ENCODE results near the gene LMBR1.
"Not testable (repeated sequence)": the region's sequence is repeated elsewhere in the genome, so short reads cannot be mapped to it uniquely, and the experiment has no call there.

DNA sequence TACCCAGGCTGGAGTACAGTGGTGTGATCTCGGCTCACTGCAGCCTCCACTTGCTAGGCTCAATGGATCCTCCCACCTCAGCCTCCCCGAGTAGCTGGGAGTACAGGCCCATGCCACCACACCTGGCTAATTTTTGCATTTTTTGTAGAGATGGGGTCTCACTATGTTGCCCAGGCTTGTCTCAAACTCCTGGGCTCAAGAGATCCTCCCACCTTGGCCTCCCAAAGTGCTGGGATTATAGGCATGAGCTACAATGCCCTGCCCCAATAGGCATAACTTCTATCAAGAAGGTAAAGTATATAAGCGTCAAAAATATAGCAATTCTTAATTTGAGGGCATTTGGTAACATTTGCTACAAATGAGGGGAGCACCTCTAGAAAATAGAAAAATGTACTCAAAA lies 43.8 kb upstream of the LMBR1 start:
- not testable (repeated sequence) for TF ChIP-seq POLR2A, TAF1, POLR2AphosphoS5 (IDR thresholded peaks at IDR 0.05; ENCODE audit: low read depth, low read length)

All from GM12891 (cell line).